Stomach (tissue), 4 donors: ENCODE results near the gene CNPY4.

Experiments
- CTCF ChIP-seq, 7 experiments: fragments of 450-650 bp in 4 of 7; fragments of 200-600 bp in 3 of 7; sonication (generic) in 3 of 7; IDR thresholded peaks; one replicate each; pipeline ENCODE4 v1.5.1; 2016 to 2019; ENCODE audit warnings: antibody characterized with exemption in 7 of 7, control low read depth in 2 of 7, mild to moderate bottlenecking in 1 of 7
- EP300 ChIP-seq: sonication (generic); formaldehyde crosslinking; IDR thresholded peaks from one replicate; pipeline ENCODE4 v1.6.1; 2017; ENCODE audit warnings: antibody characterized with exemption

GRCh38 chr7:100147278-100147677 is 27.8 kb downstream of the CNPY4 start:
- TF ChIP-seq CTCF (IDR thresholded peaks at IDR 0.05) = no peak
- no peak for TF ChIP-seq EP300
